Smooth muscle cell of the brain vasculature (primary cell): Measurements from ENCODE around the gene PDE7B.
A peak's percentile ranks its signal among the peaks of the same experiment; 100 is the strongest.
"Not testable (repeated sequence)": the region's sequence is repeated elsewhere in the genome, so short reads cannot be mapped to it uniquely, and the experiment has no call there.

Experiments
- DNase-seq: peaks from one replicate; pipeline ENCODE4 v3.0.0-alpha.2; 2012; ENCODE audit warnings: low read depth, low spot score

PDE7B gene

GRCh38 chr6:135842618-135843392 is 8.7 kb upstream of the PDE7B start:
- DNase-seq = no peak

DNA sequence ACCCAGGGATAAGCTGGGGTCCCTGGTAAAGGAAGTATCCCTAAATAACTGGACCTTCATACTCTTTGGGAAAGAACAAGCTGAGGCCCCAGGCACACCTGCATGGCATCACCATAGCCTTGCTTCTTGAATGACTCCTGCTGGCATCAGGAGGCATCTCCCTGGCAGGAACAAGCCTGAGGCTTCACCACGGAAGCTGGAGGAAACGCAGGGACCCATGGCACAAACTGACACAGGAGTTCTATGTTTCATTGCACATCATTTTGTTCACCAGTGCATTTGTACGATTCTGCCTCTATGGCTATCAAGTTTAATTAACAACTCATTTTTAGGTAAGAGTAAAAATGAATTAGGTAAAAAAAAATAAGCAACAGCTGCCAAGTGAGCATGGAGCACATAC is 619 bp upstream of the PDE7B start:
- no peak for DNase-seq

GRCh38 chr6:135852746-135853145 is 1.2 kb downstream of the PDE7B start:
- no peak for DNase-seq

GRCh38 chr6:135853227-135853626 is 1.7 kb downstream of the PDE7B start:
- no peak for DNase-seq

DNA sequence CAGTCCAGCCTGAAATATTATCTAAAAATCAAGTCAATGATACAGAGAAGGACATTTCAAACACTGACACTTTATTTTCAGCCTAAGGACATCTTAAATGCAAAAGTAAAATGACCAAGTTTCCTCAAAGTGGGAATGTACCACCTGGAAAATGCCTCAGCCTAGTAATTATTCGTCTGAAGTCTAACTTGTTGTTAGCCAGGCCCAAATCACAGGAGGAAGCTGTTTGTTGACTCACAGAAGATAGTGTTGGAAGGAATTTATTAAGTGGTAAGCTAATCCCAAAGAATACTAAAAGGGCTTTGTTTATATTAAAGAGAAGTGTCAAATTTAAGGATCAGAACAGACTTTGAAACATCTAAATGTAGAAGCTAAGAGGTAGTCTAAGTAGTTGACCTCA is 2.5 kb downstream of the PDE7B start:
- DNase-seq = no peak

DNA sequence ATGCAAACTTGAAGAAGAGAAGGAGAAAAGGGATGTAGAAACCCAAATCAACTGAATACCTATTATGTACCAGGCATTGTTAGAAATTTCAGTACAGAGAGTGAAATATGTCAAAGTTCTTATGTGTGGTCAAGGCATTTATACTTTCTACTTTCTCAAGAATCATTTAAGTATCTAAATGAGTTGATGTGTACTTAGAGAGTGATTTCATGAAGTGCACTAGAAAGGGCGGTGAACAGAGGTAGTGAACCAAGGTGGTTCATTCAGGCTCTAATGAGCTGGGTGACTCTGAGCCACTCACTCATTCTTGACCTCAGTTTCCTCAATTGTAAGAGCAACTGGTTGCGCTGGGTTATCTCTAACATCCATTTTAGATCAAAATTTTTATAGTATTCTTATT is 3.3 kb downstream of the PDE7B start:
- no peak for DNase-seq

GRCh38 chr6:135858931-135859330 is 7.4 kb downstream of the PDE7B start:
- no peak for DNase-seq

DNA sequence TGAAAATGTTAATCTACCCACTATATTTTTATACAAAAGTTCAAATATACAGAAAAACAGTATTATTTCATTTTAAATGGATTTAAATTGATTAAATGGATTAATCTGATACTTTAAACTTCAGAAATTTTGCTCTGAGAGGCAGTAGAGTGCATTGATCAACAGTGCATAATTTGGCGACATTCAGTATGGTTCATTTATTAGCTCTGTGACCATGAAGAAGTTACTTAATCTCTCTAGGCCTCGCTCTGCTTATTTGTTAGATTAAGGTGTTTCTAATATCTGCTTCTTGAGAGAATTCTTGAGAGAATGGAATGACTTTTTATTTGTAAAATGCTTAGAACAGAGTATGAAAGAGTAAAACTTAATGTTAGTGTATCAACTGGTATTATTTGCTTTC is 8.9 kb downstream of the PDE7B start:
- DNase-seq = no peak

- DNase-seq = no peak
These were observed 9.7 kb downstream of the PDE7B start for GRCh38 chr6:135861189-135861588.

DNA sequence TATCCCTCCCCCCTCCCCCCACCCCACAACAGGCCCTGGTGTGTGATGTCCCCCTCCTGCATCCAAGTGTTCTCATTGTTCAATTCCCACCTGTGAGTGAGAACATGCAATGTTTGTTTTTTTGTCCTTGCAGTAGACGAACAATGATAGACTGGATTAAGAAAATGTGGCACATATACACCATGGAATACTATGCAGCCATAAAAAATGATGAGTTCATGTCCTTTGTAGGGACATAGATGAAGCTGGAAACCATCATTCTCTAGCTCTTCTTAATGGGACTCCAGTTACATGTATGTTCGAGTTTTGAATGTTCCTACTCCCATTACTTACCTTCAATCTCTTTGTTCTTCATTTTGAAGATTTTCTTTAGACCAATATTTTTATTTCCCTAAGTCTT is 13.4 kb downstream of the PDE7B start:
- DNase-seq = not testable (repeated sequence)

GRCh38 chr6:135866445-135867123 is 15.1 kb downstream of the PDE7B start:
- no peak for DNase-seq

DNA sequence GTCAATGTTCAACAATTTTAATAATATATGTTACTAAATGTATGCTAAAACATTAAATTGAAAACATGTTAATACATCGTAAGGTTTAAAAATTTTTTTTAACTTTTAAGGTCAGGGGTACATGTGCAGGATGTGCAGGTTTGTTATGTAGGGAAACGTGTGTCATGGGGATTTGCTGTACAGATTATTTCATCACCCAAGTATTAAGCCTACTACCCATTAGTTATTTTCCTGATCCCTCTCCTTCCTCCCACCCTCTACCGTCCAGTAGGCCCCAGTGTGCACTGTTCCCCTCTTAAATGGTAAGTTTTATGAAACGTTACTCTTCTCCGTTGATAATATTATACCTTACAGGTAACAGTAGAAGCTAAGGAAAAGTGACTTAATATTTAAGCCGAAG is 15.8 kb downstream of the PDE7B start:
- no peak for DNase-seq

- DNase-seq = no peak
These were observed 18.4 kb downstream of the PDE7B start for GRCh38 chr6:135869857-135870256.

- no peak for DNase-seq
These were observed 19.2 kb downstream of the PDE7B start for GRCh38 chr6:135870722-135871121.

GRCh38 chr6:135871296-135871695 is 19.8 kb downstream of the PDE7B start:
- DNase-seq = no peak

DNA sequence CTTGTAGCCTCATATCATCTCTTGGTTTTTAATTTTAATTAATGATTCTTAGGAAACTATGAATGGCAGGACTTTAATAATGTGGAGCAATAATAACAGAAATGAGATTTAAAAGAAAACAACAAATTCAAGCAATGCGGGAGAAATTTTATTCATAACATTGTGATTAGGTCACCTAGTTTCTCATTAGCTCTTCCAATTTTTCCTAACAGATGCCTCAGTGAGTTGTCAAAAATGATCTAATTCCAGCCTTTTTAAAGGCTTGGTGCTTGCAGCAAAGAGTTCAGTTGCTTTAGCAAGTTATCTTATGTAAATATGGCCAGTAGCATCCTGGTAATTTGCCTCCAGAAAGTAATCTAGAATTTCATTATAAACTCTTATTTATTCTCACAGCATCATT is 20.4 kb downstream of the PDE7B start:
- DNase-seq = no peak

- DNase-seq = no peak
These were observed 23.9 kb downstream of the PDE7B start for GRCh38 chr6:135875446-135875845.

DNA sequence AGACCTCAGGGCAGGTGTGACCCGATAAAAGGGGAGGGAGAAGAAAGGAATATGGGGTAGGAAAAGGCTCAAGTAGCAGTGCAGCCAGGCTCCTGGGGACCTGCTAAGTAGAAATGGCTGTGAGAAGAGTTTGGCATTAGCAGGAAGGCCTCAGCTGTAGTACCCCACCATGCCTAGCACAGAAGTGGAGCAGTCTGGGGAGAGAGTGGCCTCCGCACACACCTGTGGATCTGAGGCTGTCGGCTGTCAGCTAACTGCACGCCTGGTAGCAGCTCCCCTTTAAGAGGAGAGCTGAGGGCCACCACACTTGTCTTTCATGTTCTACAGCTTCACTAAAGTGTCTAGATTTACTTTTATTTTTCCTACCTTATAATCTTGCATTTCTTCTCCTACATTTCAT is 24.6 kb downstream of the PDE7B start:
- no peak for DNase-seq

- DNase-seq = no peak
These were observed 26.2 kb downstream of the PDE7B start for GRCh38 chr6:135877666-135878065.

DNA sequence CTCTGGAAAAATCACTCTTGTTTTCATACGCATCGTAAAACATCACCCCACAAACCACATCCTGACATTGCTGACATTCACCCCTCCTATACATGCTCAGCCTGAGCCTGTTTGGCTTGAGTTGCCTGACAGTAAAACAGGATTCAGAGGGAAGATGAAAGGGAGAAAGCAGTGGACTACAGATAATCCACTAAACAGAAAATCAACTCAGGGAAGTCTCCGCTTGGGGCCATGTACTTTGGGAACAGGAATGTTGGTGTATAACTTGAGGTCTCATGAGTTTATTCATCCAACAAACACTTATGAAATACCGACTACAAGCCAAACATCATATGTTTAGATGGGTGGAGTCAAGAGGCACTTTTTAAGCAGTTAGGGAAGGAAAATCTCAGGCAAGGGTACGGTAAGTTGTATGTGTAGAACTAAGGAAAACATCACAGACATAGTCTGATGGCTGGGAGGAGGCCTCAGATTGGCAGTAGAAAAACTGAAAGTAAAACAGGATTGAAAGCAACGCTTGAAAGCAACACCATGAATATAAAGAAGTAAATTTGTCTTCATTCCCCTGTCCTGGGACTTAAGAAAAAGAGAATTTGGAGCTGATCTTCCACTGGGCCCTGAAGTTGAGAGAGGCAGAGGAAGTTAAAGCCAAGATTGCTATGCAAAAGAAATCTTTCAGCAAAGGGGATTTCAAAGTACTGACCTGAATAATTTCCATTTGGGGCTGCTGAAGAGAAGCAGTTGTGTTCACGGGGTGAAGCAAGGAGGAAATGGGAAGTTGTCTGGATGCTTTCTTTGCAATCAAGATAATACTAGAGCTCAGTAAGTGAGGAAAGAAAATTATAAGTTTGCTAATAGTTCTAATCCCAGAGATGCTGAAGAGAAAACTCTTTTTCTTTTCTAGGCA is 28.8 kb downstream of the PDE7B start:
- DNase-seq = peak; percentile 31

- no peak for DNase-seq
These were observed 31.5 kb downstream of the PDE7B start for GRCh38 chr6:135883045-135883444.

DNA sequence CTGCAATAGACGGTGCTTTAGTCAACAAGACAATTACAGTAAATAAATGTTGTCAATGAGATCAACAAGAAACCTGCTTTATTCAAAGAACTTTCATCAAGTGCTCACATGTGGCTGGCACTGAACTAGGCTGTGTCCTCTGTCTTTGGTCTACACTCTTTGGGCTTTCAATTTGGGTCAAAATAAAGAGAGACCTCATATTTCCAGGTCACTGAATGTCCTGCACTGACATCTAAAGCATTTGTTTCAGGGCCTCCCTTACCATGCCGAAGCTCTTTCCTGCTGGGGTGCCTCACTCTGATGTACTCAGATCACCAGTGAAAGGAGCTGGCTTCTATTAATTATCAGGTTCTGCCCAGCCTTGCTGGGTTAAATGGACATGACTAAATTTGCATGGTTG is 32.0 kb downstream of the PDE7B start:
- no peak for DNase-seq
